HG02981 (cell line): ENCODE measurements around the gene KLHL11.
"Not testable (repeated sequence)": the region's sequence is repeated elsewhere in the genome, so short reads cannot be mapped to it uniquely, and the experiment has no call there.

ENCODE experiments used
- ATAC-seq: cut with Tn5 transposase; IDR thresholded peaks from one replicate; pipeline ENCODE4 v1.9.1; 2021; ENCODE audit warnings: mild to moderate bottlenecking, moderate library complexity; ENCODE audit not compliant: unreplicated experiment

KLHL11 gene

GRCh38 chr17:41888332-41888965 lies 23.2 kb upstream of the KLHL11 start:
- ATAC-seq = no peak

GRCh38 chr17:41885733-41886132 lies 20.5 kb upstream of the KLHL11 start:
- ATAC-seq = no peak

- ATAC-seq = no peak
Observed at GRCh38 chr17:41882756-41883155, 17.5 kb upstream of the KLHL11 start.

DNA sequence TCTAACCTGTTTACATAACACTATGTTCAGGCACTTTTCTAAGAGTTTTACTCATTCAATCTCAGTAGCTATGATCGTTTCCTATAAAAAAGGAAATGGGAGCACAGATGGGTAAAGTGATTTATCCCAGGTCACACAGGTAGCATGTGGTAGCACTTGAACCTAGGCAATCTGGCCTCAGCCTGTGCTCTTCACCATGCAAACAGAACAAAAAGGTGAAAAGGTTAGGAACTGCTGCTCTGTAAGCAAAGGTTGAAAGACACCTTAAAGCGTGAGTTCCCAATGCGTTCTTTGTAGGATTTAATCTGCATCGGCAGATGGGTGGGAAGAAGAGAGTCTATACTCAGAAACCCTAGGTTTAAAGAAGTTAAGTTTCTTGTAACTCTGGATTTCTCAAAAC lies 14.9 kb upstream of the KLHL11 start:
- ATAC-seq = no peak

DNA sequence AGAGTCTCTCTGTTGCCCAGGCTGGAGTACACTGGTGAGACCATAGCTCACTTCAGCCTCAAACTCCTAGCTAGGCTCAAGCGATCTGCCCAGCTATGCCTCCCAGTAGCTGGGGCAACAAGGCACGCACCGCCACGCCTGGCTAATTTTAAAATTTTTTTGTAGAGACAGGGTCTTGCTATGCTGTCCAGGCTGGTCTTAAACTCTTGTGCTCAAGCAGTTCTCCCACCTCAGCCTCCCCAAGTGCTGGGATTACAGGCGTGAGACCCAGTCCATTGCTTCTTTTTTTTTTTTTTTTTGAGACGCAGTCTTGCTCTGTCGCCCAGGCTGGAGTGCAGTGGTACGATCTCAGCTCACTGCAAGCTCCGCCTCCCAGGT lies 9.1 kb upstream of the KLHL11 start:
- not testable (repeated sequence) for ATAC-seq

DNA sequence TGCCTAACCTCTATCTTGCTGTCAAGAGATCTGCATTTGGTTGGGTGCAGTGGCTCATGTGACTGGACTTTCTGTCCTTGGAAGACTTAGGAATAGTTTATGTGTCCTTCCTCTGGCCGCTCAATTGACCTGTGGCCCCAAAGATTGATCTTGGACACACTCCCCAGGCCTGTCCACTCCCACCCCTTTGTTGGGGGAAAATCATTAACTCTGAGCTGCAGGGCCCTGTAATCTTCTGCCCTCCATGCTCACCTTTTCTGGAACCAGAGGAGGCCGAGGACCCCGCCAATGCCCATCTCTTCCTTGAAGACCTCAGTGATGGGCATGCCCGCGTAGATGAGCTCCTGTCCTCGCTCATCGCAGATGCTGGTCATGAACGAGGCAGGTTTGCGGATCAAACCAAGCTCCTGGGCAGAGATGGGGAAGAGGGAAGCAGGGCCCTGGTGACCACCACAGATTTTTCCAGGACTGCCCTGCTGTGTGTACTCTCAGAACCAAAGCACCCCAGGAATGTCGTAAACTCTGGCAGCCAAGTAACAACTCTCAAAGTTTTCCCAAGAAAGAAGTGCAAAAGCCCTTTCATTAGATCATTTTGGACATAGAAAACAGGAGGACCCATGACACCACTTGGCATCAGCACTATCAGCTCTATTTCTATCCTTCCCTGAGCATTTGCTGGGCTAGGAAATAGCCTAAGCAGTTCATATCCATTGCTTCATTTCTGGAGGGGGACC lies 8.5 kb upstream of the KLHL11 start:
- no peak for ATAC-seq

DNA sequence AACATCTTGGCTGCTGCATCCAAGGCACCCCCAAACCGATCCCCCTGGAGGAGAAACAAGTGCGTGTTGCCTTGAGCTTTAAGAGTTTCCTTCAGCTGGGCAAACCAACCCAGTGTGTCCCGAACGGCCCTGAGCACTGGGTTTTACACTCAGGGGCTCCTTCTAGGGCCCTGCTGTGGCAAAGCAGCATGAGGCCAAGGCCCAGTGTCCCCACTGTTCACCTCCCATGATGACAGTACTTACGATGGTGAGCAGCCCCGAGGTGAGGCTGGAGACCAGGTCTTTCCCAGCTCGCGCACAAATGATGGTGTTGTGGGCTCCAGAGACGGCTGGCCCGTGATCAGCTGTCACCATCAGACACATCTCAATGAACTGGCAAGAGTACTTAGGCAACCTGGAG lies 6.6 kb upstream of the KLHL11 start:
- no peak for ATAC-seq

DNA sequence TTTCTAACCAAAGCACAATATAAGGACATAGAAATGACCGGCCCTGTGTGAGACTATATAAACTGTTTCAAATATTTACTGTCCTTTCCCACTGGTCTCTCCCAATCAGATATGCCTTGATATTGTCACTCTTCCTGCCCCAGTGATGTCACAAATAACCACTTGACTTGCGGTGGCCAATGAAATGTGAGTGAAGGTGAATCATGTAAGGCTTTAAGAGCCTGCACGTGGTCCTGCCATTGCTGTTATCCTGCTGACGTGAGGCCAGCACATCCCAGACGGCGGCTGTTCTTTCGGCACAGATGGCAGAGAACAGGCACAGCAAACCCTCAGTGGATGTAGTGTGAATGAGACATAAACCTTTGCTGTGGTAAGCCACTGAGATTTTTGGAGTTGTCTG lies 5.4 kb upstream of the KLHL11 start:
- ATAC-seq = no peak

- no peak for ATAC-seq
Observed at GRCh38 chr17:41870097-41870496, 4.9 kb upstream of the KLHL11 start.

GRCh38 chr17:41869426-41869825 lies 4.2 kb upstream of the KLHL11 start:
- ATAC-seq = no peak

GRCh38 chr17:41868568-41868967 lies 3.3 kb upstream of the KLHL11 start:
- no peak for ATAC-seq

DNA sequence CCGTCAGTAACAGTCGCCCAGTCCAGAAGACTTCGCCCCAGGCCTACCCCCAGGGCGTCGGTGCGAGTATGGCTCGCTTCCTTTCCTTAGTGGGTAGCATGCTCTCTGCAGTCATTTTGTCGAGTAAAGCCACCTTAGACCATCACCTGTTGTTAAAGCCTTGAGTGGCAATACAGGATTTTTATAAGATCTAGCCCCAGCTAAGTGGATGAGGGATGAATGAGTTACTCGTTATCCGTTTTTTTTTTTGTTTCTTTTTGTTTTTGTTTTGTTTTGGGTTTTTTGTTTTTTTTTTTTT lies 322 bp upstream of the KLHL11 start:
- ATAC-seq = no peak

GRCh38 chr17:41864498-41864835 lies 756 bp downstream of the KLHL11 start:
- peak; percentile 21 for ATAC-seq

GRCh38 chr17:41863074-41863848 lies 2.0 kb downstream of the KLHL11 start:
- no peak for ATAC-seq

DNA sequence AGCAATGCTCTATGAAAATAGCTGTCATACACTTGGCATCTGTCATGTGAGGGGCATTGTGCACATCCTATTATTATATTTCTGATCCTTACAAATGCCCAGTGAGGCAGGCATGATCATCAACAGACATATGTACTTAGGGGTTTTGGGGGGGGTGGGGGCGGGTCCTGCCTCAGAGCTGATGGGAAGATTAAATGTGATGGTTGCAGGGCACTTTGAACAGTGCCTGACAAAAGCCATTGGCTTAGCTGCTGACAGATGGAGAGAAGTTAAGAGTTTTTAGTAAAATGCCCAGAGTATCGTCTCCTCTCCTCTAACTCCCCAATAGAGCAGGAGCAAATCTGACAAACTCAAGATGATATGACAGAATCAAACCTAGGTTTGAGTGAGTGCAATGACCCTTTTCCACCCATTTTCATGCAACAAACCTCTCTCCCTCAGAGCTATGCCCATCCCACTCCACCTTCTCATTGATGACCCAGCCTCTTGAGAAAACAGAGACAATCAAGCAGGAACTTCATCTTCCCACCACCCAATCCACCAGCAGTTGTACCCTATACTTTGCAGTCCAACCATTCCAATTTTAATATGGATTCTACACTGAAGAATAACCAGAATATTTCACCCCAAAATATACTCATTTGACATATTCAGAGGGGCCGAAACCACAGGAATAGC lies 4.8 kb downstream of the KLHL11 start:
- ATAC-seq = no peak

DNA sequence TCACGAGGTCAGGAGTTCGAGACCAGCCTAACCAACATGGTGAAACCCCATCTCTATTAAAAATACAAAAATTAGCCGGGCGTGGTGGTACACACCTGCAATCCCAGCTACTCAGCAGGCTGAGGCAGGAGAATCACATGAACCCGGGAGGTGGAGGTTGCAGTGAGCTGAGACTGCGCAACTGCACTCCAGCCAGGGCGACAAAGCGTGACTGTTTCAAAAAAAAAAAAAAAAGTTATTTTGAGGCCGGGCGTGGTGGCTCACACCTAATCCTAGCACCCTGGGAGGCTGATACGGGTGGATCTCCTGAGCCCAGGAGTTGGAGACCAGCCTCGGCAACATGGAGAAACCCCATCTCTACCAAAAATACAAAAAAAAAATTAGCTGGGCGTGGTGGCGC lies 13.8 kb downstream of the KLHL11 start:
- ATAC-seq = not testable (repeated sequence)

- no peak for ATAC-seq
Observed at GRCh38 chr17:41849251-41849990, 15.8 kb downstream of the KLHL11 start.

DNA sequence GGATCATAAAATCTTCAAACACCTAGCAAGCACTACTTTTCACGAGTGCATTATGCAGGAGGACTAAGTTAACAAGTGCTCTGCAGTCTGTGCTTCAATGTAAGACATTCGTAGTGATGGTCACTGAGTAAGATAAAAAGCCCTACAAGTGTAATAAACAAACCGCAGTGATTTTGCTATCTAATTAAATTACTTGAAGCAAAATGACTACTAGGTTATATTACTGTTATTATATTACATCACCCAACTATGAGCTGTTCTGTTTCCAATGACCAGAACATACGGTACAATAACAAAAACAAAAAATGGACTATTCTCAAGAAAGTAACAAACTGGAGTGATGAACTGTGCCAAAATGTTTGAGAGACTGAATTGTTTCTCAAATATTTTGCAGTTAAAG lies 16.4 kb downstream of the KLHL11 start:
- no peak for ATAC-seq

- ATAC-seq = no peak
Observed at GRCh38 chr17:41844971-41845370, 20.3 kb downstream of the KLHL11 start.

DNA sequence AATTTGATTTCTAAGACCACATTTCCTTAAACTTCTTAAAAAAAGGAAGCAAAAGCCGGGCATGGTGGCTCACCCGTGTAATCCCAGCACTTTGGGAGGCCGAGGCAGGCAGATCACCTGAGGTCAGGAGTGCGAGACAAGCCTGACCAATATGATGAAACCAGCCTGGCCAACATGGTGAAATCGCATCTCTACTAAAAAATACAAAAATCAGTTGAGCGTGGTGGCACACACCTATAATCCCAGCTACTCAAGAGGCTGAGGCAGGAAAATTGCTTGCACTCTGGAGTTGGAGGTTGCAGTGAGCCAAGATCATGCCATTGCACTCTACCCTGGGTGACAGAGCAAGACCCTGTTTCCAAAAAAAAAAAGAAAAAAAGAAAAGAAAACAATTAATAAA lies 24.4 kb downstream of the KLHL11 start:
- ATAC-seq = not testable (repeated sequence)

DNA sequence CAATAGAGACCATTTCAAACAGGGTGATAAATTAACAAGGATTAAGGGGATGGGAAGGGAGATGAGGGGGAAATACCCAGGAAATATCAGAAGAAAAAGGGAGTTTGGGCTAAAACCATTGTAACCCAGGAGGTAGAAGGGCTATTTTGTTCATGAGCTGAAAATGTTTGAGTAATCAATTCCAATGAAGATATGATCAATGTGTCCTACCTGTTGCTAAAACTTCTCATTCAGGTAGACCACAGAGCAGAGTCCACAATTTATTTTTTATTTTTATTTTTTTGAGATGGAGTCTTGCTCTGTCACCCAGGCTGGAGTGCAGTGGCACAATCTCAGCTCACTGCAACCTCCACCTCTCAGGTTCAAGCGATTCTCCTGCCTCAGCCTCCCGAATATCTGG lies 25.8 kb downstream of the KLHL11 start:
- ATAC-seq = not testable (repeated sequence)
